Mammary epithelial cell (primary cell): Measurements from ENCODE around the gene MAPKBP1.

Experiments used
- CTCF ChIP-seq, 2 donors: IDR thresholded peaks in 1 of 2; conservative IDR thresholded peaks in 1 of 2; 2 replicates each; pipeline ENCODE4 v1.5.1; 2011 to 2012; ENCODE audit warnings: inconsistent platforms in 2 of 2, low read length in 2 of 2, mild to moderate bottlenecking in 2 of 2, control low read depth in 1 of 2, low read depth in 1 of 2; ENCODE audit not compliant: insufficient read depth in 1 of 2; ENCODE audit errors: extremely low read depth in 1 of 2
- EZH2 ChIP-seq: IDR thresholded peaks from 2 replicates; pipeline ENCODE4 v1.6.1; 2012; ENCODE audit warnings: low read length, inconsistent platforms, borderline replicate concordance

DNA sequence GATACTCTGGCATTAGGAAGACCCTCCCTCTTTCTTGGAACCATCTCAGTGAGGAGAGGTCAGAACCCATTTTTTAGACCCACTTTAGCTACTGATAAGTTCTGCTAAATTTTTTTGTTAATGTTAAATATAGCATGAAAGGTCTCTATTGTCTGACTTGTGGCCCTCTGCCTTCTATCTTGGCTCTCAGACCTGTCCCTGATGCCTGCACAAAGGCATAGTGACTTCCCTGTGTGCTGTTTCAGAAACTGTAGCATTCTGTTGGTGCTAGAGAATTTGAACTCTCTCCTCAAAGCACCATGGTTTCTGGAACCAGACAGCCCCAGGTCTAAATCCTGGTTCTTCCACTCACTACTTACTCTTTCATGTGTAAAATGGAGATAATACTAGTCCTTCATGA is 15.4 kb downstream of the MAPKBP1 start:
- no peak for TF ChIP-seq EZH2
- TF ChIP-seq CTCF (conservative IDR thresholded peaks at IDR 0.05 in 1 of 2, IDR thresholded peaks at IDR 0.05 in 1 of 2; ENCODE audit: extremely low read depth in 1 of 2, insufficient read depth in 1 of 2, low read depth in 1 of 2, low read length in 2 of 2): no peak
